HG03354 (cell line): ENCODE data around the gene IL16.

ENCODE experiments used
- ATAC-seq: cut with Tn5 transposase; IDR thresholded peaks from one replicate; pipeline ENCODE4 v1.9.1; 2021; ENCODE audit warnings: mild to moderate bottlenecking; ENCODE audit not compliant: unreplicated experiment, poor library complexity, severe bottlenecking

The IL16 gene

DNA sequence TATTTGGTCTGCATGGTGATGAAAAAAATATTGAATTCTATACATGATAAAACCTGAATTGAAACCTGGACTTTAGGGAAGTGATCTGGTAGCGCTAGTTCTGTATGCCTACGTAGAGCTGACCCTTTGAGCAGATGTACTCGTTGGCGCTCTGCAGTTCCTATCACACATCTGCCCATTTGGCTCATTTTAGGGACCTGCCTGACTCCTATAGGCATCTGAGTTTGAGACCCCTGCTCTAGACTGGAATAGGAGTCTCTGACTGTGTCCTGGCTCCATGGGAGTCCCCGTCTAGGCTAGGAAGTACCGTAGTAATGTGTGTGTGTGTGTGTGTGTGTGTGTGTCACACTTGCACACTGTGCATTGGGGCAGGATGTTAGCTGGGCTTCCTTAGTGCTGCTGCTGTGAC lies 106.0 kb downstream of the IL16 start:
- ATAC-seq = peak; percentile 16

DNA sequence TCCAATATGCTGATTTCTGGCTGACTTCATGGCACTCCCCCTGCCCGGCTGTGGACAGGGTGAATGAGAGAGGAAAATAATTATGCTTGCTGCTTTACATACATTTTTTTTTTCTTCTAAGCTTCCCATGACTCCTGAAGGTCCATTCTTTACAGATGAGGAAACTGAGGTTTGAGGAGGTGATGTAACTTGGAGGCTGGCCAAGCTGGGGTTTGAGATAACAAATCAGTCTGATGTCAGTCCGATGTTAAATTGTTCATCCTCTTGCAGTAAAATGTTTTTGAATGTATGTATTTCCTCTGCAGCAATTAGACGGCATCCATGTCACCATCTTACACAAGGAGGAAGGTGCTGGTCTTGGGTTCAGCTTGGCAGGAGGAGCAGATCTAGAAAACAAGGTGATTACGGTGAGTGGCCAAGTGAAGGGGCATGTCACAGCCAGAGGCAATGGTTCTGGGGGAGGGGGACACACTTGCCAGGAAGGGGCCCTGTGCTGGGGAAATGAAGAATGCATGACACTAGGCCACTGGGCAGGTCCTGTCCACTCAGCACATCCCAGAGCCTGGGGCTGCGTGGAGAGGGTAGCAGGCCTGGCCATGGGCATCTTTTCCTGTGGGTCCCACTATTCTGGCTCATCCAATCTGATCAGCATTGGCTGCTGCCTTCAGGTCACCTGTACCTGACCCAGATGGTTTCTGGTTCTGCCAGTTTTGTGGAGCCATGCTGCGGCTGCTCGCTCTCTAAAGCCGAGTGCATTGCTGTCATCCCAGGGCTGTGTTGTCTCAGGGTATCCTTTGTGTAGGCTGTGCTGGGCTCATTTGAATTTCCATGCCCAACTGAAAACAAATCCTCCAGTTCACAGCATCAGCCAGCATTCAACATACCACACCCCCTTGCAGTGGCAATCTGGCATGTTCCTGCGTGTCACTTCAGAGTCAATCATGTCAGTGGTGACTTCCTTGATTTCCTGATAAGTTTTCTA lies 106.9 kb downstream of the IL16 start:
- ATAC-seq = no peak

DNA sequence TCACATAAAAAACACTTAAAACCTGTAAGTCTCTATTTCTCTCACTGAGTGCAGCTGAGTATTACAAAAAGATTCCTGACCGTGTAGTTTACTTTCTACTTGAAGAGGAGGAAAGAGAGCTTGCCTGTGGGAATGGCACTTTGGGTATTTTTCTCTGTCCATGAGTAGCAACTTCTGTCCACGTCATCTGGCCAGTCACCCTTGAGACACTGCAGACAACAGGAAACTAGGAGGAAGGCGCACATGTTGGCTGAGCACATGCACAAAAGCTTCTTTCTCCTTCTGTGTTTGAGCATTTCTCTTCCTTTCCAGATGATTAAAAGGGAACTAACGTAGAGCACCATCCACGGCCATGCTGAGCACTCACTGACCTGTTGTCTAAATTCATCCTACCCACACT lies 107.5 kb downstream of the IL16 start:
- ATAC-seq = no peak

DNA sequence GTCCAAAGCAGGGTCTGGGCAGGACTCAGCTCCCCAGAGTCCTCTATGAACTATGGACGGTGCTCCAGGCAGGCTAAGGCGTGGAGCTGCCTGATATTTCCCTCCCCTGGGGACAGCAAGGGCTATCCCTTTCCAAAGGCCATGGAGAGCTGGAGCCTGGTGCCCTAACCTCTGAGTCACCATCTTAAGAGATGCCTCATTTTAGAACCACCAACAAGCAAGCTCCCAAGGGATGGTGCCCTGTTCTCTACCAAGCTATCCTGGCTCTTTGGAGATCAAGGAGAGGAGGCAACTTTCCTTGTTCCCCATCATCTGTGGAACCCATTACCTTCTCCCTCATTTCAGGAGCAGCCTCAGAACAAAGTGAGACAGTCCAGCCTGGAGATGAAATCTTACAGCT lies 111.6 kb downstream of the IL16 start:
- no peak for ATAC-seq

DNA sequence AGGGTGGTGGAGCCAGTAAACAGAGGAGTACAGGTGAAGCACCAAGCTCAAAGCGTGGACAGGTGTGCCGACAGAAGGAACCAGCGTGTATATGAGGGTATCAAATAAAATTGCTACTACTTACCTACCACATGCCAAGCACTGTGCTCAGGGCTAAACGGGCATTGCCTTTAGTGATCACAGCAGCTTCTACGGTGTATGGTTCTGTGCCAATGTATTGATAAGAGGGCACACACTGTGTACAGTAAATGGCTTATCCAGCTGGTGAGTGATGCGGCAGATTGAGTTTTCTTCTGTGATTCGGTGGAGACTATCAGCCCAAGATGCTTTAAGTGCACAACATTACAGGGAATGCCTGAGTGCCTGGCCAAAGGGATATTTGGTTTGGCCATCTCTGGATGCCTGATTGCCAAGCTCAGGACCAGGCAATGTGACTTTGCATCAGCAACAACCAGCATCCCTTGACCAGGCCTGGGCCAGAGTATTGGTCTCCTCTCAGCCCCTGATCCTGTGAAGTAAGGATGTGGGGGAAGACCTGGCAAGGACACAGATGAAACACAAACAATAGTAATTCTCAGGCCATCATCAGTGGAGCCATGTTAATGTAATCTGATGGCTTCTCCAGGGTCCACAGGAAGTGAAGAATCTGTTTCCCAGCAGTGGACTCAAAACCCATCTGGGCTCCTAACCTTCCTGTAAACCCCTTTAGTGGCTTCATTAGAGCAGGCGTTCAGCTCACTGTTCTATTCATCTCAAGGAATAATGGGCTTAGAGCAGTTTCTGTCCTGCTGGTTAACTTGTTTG lies 113.2 kb downstream of the IL16 start:
- no peak for ATAC-seq

DNA sequence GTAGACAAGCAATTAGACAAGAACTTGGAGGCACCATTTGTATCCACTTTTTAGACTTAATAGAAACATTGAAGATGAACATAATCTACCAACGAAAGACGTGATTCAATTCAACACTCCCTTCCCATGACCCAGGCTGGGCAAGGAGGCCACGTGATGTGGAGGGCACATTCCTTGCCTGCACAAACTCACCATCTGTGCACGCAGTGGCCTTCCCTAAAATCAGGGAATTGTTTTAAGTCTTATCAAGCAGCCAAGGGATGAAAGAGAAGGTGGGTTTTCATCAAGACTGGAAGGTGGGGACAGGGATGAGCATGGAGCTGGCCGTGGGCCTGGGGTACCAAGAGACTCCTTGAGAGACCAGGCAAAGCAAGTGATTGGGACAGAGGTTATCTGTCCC lies 113.8 kb downstream of the IL16 start:
- ATAC-seq = no peak

DNA sequence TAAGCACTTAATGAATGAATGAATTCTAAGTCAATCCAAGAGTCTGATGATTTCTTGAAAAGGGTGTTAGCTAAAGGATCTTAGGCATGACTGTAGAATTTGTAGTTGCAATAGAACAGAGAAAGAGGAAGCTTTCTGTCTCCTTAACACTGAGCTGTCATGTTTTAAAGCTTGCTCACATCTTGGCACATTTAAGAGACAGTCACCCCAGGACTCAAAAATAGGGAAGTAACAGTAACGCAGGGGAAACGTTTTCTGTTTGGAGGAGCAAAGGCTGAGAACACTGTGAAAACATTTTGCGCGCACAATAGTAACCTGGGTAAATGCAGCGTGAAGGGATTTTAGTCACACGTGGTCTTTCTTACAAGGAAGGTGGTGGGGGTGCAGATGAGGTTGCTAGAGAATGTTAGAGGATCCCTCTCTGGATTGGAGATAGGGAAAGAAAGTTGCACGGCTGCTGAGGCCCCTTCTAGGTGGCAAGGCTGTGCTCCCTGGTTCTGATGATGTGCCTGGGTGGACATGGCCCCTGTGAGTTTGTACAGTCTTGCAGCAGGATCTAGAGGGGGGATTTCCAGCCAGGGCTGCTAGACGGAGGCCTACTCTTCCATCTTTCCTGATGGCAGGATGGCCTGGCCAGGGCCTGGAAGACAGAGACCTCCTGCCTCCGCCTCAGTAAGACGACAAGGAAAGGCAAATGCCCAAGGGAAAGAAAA lies 115.2 kb downstream of the IL16 start:
- ATAC-seq = peak; percentile 62

DNA sequence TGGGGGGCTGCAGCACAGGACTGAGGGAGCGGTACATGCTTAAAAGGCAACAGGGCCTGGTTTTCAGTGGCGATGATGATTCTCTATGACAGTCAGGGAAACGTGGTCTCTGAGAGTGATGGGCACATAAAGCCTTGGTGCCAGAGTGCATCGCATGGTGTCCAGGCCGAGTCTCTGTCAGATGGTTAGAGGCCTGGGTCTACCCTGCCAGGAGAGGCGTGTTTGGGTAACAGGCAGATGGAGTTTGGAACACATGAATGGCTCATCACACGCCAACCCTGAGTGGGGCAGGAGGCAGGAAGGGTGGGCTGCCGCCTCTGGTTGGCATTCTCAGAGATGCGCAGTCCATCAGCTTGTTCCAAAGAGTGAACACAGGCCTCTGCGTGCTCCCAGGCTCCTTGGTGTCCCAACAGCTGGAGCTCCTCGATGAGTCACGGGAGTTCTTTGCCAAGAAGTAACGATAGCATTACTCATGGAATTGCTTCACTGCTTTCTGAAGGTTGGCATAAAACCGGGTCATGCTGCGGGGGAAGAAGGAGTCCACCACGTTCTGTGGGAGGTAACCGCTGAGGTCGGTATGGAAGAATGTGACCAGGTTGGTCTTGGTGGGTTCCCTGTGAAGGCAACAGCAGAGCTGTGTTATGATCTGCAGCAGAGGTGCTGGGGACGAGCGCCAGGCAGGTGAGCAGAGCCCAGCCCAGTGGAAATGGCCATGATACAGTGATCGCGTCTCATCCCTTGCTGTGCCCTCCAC lies 116.3 kb downstream of the IL16 start:
- ATAC-seq = no peak

DNA sequence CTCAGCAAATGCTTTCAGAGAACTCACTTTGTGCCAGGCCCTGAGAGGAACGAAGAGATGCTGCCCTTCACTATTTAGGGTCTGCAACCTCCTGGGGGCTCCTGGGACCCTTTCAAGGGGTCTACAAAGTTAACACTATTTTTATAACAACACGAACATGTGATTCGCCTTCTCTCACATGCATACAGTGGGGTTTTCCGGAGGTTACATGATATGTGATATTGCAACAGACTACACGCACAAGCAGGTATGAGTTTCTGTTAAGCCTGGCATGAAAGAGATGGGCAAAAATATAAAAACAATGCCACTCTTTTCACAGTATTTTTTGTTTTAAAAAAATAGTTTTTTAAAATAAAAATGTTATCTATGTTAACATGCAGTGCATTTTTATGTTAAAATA lies 117.0 kb downstream of the IL16 start:
- ATAC-seq = no peak

DNA sequence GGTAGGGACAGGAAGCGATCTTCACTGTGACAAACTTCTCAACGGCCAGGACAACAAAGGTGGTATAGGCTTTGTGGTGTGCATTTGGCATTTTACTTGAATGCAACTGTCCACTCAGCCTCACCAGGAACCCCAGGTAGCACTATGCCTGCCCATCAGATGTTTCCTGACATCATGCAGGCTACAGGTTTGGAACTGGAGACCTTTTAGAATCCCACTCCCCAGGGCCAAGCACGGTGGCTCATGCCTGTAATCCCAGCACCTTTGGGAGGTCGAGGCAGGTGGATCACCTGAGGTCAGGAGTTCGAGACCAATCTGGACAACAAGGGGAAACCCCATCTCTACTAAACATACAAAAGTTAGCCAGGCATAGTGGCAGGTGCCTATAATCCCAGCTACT lies 117.7 kb downstream of the IL16 start:
- no peak for ATAC-seq

DNA sequence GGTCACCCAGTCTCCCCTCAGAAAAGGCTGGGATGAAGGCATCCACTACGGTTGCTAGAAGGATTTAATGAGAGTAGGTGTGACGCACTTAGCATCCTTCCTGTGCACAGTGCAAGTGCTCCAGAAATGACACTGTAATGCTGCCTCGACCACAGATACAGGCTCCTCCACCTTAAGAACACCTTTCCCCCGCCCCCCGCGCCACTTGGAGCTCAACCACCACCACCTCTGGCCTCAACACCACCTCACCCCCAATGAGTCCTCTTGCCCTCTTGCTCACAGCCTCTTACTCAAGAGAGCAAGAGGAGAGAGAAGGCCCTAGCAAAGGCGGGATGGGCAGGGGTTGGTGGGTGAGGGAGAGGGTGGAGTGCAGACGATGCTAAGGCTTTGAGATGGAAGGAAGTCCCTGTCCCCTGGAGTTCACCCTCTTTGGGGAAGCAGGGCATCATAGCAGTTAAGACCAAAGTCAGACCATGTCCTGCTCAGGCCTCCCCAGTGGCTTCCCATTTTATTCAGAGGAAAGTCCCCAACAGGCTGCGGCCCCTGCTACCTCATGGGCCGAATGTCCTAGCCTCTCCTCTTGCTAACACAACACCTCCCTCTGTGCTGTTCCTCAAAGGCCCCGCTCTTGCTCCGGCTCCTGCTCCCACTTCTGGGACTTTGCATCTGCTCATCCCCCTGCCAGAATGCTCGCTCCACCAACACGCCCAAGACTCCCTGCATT lies 118.9 kb downstream of the IL16 start:
- no peak for ATAC-seq

DNA sequence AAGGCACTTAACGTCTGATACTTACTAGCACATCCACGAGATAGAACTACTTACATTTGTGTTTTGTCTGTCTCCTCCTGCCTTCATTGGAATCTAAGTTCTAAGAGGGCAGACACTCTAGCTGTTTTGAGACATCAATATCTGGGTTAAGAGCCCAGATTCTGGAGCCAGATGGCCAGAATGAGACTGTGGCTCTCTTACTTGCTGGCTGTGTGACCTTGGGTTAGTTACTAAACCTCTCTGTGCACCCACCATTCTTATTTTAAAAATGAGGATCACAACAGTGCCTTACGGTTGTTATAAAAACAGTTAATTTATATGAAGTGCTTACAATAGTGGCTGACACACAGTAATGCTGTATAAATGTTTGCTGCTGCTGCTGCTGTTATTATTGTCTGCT lies 119.6 kb downstream of the IL16 start:
- ATAC-seq = no peak

DNA sequence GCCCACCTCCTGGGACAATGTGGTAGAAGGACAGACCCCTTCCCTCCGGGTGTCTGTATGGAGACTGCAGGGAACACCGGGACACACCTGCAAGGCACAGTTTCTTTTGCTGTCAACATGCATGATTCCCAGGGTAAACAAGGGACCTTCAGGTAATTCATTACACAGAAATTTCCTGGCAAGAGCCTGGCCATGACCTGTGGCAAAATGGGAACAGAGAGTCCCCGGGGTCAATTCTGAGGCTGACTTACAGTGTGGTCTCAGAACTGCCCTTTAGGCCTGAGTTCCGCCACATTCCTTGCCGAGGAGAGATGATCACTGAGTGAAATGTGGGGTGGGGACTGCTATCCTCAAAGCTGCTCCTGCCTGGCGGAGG lies 121.0 kb downstream of the IL16 start:
- ATAC-seq = no peak

DNA sequence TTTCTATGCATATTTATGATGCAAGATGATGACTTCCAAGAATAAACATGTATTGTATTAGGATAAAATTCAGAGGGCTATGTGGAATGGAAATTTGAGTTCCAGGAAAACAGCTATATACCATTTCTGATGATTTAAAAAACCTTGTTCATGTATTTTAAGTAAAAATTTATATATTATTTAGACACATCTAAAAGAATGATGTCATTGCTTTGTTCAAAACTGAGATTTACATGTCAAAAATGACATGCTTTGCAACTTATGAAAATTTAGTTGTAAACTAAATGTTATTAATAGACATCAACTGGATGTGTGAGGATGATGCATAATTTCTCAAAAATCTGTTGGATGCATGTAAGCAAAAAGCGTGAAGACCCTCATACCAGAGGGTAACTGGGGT lies 125.0 kb downstream of the IL16 start:
- no peak for ATAC-seq

DNA sequence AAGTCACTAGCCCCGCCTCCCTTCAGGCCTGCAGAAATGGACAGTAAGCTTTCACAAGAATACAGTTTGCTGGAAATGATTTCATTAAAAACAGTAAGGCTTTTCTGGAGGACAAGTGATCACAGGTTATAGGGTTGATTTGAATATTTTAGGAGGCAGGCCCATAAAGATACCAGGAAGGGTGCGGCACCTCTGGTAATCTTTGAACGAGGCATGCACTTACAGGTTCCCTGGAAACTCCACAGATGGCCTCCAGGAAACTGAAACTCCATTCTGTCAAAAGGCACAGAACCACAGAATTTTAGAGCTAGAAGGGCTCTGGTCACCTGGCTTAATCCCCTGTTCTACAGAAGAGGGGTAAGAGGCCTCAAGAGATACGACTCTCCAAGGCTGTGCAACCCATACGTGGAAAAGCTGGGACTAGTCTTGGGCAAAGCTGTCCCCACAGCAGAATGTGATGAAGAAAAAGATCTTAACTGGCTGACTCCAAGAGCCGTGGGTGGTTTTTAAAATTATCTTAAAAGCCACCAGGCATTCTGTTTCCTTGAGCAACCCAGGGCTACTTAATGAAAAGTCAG lies 126.1 kb downstream of the IL16 start:
- no peak for ATAC-seq

DNA sequence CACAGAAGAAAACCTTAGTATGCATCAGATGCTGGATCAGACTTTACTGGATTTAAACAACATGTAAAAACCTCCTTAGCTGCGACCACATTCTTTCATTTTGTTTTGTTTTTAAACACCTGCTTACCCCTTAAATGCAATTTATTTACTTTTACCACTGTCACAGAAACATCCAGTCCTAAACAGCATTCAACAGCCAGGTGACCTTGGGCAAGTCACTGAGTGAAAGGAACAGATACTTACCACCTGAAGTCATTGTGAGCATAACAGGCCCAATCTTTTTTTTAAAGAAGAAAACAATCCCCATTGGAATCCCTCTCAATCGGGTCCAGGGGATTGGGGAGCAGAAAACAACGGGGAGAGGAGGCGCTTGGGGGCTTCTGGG lies 126.9 kb downstream of the IL16 start:
- peak; percentile 31 for ATAC-seq

DNA sequence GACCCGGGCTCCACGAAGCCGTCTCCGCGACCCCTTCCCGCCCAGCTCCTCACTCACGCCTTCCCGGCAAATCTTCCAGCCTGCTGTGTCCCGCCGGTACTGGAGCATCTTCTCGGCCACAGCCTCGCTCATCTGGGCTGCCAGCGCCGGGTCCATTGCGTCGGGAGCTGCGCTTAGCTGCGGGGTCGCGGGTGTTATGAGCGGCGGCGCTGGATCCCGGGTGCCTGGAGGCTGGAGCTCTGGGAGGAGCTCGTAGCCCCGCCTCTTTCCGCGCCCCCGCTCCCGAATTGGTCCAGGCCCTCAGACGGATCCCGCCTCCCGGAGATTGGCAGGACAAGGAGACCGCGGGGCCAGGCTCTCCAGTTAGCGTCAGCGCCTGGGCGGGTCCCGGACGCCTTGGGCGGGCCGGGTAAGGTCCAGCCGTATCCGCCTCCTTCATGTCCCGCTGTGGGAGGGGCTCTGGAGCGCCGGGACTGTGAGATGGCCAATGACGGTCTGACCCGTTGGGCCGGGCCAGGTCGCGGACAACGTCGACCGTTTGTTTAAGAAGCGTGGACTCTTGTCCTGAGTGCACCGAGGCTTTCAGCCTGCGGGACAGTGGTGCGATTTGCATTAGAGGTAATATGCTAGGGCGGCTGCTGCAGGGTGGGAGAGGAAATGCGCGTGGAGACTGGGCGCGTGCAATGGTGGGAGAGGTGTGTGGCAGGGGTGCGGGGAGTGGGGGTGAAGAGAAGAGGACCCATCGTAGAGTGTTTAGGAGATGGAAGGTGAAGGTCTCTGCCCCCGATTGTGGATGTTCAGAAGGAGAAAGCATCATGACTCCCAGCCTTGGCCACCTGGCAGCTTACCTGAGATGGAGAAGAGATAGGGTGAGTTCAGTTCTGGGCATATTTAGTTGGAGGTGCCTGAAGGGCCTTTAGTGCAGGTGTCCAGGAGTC lies 127.5 kb downstream of the IL16 start, which contains the start of gene STARD5:
STARD5 (minus strand) TSS at position 198 of the 938 bp plus-strand sequence; CDS start at position 156, 42 bp downstream.
- peak; percentile 99 for ATAC-seq
